Caki2 (cell line): ENCODE measurements around the gene FTH1. TPM values are rescaled to one million over a fixed set of nuclear protein-coding genes. Genes with fewer than 3 reads are reported as not detected.
"Not testable (repeated sequence)": the region's sequence is repeated elsewhere in the genome, so short reads cannot be mapped to it uniquely, and the experiment has no call there.

Experiments used
- DNase-seq: peaks from one replicate; pipeline ENCODE4 v3.0.0-alpha.2; 2015; ENCODE audit warnings: low read depth
- in situ Hi-C: cut with HindIII; loops from 2 replicates; pipeline ENCODE4 v1.10.0; 2016; ENCODE audit warnings: low sequenced_read_pairs, low pct_unique_long_range_greater_than_20kb, mixed read lengths
- total RNA-seq: library from RNA; depleted of rRNA; stranded (reverse); fragments of >200 nt; shearing (Covaris generic); gene quantifications from 2 replicates; pipeline ENCODE4 v1.2.3, GENCODE V29; 2014; ENCODE audit warnings: low replicate concordance

FTH1 gene
- total RNA-seq, 1 experiment from 2014 or later: 2,721 TPM

DNA sequence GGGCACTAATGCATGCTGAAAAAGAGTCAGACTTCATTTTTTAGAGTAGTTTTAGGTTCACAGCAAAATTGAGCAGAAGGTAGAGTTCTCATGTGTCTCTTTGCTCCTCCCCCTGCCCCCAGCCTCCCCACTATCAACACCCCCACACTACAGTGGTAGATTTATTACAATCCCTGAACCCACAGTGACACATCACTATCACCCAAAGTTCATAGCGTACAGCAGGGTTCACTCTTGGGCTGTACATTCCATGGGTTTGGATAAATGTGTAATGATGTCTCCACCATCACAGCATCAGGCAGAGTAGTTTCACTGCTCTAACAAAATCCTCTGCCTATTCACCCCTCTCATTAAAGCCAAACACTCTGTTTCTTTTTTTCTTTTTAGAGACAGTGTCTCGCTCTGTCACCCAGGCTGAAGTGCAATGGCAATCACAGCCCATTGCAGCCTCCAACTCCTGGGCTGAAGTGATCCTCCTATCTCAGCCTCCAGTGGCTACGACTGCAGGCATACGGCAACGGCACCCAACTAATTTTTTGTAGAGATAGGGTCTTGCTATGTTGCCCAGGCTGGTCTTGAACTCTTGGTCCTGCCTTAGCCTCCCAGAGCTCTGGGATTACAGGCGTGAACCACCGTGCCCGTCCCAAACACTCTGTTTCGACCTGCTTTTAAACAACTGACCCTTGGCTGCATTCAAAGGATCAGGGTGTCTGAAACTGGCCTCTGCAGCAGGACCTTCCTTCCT lies 13.2 kb downstream of the FTH1 start:
- no peak for DNase-seq
- in situ Hi-C loops: no loop called here

DNA sequence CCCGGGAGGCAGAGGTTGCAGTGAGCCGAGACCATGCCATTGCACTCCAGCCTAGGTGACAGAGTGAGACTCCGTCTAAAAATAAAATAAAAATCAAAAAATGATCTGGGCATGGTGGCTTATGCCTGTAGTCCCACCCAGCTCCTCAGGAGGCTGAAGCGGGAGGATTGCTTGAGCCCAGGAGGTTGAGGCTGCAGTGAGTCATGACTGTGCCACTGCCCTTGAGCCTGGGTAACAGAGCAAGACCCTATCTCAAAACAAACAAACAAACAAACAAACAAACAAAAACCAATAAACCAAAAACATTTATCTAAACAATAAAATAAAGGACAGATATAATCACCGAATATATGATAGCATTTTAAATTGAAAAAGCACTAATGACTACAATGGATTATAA lies 13.8 kb downstream of the FTH1 start:
- DNase-seq, in situ Hi-C loops: not testable (repeated sequence)

DNA sequence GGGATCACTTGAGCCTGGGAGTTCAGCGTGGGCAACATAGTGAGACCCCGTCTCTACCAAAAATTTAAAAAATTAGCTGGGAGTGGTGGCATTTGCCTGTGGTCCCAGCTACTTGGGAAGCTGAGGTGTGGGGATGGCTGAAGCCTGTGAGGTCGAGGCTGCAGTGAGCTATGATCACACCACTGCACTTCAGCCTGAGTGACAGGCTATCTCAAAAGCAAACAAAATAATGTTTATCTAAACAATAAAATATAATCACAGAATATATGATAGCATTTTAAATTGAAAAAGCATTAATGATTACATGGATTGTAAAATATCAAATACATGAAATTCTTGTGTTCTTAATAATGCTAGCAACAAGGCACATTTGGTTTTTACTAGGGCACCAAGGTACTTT lies 14.6 kb downstream of the FTH1 start:
- DNase-seq: no peak
- in situ Hi-C loops: no loop called here

DNA sequence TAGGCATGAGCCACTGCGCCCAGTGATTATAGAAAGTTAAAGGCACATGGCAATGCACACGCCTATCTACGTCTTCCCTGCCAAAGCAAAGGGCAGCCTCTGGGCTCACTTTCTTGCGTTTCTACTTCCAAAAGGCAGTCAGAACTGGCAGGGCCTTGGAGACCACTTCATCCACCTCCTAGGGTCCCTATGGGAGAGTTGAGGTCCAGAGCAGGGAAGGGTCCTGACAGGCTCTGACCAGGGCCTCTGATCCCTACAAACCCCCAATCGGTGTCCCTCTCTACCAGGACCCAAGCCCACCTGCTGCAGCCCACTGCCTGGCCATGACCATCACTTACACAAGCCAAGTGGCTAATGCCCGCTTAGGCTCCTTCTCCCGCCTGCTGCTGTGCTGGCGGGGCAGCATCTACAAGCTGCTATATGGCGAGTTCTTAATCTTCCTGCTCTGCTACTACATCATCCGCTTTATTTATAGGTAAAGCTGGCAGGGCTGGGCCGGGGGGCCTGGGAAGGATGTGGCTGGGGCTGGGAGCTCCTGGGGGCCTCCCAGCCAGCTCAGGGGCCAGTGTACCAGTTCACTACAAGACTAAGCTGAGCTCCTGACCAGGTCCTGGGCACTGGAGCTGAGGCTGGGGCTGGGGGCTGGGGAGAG lies 15.8 kb downstream of the FTH1 start:
- in situ Hi-C loops: no loop called here

DNA sequence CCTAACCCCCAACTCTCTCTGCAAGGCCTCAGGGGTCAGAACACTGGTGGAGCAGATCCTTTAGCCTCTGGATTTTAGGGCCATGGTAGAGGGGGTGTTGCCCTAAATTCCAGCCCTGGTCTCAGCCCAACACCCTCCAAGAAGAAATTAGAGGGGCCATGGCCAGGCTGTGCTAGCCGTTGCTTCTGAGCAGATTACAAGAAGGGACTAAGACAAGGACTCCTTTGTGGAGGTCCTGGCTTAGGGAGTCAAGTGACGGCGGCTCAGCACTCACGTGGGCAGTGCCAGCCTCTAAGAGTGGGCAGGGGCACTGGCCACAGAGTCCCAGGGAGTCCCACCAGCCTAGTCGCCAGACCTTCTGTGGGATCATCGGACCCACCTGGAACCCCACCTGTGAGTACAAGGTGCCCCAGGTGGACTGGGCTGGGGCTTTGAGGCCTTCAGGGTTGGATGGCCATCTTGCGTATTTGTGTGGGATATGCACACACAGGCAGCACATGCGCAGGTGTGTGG lies 17.3 kb downstream of the FTH1 start, which contains the start of gene BEST1:
Gene BEST1, plus strand, starts transcription at position 317 of the 513 bp plus-strand sequence. CDS start 1,456 bp downstream, outside the sequence.
- in situ Hi-C loops: no loop called here
- no peak for DNase-seq

More for the DNA sequence above, 15.8 kb downstream of the FTH1 start:
- DNase-seq: no peak

DNA sequence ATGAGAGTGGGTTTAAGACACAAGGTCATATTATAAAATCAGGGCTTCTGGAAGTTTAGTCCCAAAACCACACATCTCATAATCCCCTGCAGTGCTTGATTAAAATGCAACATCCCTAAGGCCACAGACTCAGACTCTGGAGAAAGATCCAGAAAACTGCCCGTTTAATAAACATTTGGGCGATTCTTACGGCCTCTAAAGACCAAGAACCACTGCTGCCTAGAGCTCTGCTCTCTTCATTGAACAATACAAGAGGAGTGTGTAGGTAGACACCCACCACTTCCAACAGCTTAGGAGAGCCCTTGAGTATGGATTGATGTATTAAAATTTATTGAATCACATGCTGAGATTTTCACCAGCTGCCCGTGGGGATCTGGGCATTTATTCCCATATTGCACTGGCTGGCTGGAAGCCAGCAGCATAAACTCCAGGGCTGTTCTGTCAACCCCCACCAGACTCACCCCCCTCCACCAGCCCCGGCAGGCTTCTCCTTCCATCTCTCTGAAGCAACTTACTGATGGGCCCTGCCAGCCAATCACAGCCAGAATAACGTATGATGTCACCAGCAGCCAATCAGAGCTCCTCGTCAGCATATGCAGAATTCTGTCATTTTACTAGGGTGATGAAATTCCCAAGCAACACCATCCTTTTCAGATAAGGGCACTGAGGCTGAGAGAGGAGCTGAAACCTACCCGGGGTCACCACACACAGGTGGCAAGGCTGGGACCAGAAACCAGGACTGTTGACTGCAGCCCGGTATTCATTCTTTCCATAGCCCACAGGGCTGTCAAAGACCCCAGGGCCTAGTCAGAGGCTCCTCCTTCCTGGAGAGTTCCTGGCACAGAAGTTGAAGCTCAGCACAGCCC lies 18.0 kb downstream of the FTH1 start:
- DNase-seq: peak; percentile 75
- in situ Hi-C loops: no loop called here

DNA sequence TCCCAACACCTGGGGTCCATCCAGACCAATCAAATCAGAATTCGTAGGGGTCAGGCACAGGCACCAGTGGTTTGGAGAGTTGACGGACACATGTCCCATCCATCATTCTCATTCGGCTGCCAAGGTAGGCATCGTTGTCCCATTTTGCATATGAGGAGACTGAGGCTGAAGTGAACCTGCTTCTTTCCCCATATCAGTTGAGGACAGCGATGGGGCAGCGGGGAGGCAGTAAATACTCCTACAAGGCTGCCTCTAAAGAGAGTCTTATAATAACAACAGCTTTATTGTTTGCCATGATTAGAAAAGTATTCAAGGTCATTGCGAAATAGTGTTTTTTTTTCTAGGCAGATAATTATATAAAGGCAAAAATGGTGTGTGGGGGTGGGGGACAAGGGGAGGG lies 18.9 kb downstream of the FTH1 start:
- DNase-seq: no peak
- in situ Hi-C loops: no loop called here

DNA sequence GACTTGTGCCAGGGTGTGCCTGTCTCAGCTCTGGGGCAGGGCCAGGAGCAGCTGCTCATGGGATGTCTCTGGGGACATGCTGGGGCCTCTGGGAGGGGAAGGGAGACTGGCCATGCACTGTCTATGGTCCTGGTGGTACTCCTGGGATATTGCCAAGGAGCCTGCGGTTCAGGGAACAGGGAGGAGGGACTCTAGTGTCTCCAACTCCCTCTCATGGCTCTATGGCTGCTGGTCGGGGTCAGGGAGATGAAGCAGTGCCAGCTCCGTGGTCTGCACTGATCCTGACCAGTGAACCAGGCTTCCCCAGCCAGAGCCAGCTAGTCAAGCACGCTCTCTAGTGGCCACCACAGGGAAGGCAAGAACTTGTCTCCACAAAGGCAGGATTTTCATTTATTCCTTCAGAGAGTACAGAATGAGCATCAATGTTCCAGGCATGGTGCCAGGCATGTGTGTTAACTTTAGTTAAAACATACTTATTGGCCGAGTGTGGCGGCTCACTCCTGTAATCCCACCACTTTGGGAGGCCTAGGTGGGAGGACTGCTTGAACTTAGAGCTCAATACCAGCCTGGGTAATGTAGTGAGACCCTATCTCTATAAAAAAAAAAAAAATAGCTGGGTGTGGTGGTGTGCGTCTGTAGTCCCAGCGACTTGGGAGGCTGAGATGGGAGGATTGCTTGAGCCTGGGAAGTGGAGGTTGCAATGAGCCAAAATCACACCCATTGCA lies 19.8 kb downstream of the FTH1 start:
- in situ Hi-C loops: no loop called here
- peak; percentile 70 for DNase-seq

DNA sequence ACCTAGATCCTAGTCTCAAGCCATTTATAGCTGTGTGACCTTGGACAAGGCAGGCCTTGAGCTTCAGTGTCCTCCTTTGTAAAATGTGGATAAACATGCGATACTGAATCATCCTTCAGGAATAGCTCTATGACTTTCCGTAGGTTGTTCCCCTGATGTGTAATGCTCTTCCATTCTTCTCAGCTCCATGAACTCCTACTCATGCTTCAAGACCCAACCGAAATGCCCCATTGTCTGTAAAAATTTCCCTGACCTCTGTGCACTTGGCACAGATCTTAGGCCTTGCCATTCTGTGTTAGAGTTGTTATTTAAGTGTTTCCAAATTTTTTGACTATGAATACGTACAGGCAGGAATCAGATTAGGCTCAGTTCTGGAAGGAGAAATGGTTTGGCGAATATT lies 20.5 kb downstream of the FTH1 start:
- in situ Hi-C loops: no loop called here
- no peak for DNase-seq

DNA sequence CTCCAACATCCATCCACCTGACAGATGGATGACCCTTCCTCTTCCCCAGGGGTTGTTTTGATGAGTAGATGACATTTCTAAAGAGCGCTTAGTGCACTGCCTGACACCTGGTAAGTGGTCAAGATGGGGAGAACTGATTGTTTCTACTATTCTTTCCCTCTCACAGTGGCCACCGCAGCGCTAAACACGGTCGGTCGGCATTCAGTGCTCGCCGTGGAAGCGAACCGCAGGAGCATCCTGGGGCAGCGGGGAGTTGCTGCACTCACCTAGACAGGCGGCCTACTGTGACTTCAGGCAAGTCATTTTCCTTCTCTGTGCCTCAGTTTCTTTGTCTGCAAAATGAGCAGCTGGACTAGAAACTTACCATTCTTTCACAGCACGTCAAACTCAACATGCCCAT lies 22.2 kb downstream of the FTH1 start:
- in situ Hi-C loops: no loop called here
- DNase-seq: no peak

DNA sequence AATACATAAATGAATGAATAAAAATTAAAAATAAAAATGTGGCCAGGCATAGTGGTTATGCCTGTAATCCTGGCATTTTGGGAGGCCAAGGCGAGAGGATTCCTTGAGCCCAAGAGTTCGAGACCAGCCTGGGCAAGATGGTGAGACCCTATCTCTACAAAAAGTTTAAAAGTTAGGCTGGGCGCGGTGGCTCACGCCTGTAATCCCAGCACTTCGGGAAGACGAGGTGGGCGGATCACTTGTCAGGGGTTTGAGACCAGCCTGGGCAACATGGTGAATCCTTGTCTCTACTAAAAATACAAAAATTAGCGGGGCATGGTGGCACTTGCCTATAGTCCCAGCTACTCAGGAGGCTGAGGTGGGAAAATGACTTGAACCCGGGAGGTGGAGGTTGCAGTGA lies 27.0 kb downstream of the FTH1 start:
- in situ Hi-C loops: no loop called here
- DNase-seq: no peak

DNA sequence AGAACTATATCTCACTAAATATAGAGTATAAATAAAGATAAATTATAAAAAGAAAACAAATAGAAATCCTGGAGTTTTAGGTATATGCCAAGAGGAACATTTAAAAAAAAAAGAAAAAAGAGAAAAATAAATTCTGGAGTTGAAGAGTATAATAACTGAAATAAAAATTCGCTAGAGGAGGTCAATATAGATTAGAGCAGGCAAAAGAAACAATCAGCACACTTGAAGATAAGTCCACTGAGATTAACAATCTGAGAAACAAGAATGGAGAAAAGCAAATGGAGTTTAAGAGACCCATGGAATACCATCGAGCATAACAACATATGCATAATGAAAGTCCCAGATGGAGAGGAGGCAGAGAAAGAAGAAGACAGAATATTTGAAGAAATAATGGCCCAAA lies 31.6 kb downstream of the FTH1 start:
- DNase-seq: no peak
- in situ Hi-C loops: no loop called here

DNA sequence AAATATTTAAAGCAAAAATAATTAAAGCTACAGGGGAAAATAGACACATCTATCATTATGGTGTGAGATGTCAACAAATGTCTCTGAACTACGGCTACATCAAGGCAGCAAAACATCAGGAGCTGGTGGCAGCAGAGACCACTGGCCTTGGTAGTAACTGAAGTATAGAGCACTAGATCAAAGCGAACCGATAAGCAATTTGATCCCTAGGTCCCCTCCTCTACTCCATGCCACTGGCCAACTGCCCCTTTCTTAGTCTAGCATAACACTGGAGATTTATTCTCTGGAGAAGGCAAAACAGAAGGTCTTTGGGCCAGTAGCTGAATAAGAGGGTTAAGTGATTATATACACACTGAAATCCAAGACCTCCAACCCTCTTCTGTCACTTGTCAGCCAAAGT lies 36.5 kb downstream of the FTH1 start:
- DNase-seq: no peak
- in situ Hi-C loops: no loop called here

DNA sequence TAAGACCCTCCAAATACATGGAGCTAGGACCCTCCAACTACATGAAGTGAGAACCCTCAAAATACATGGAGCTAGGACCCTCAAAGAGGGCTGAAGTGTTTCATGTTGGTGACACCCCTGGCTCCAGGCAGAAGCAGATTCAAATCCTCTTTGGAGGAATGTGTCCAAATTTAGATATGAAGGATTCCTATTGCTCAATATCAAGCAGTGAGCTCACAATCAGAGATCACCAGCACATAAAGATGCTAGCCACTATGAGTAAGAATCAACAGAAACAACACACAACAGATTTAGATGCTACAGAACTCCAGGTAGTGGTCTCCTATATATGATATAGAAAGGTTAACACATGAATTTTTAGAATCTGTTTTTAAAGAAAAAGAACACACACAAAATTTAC lies 38.8 kb downstream of the FTH1 start:
- DNase-seq: no peak
- in situ Hi-C loops: no loop called here

DNA sequence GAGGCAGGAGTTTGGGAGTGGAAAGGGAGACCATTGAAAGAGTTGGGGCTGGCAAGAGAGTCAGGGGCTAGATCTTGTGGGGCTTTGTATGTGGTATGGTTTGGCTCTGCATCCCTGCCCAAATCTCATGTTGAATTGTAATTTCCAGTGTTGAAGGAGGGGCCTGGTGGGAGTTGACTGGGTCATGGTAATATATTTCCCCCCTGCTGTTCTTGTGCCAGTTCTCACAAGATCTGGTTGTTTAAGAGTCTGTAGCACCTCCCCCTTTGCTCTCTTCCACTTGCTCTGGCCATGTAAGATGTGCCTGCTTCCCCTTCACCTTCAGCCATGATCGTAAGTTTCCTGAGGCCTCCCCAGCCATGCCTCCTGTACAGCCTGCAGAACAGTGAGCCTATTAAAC lies 39.9 kb downstream of the FTH1 start:
- in situ Hi-C loops: no loop called here
- no peak for DNase-seq

DNA sequence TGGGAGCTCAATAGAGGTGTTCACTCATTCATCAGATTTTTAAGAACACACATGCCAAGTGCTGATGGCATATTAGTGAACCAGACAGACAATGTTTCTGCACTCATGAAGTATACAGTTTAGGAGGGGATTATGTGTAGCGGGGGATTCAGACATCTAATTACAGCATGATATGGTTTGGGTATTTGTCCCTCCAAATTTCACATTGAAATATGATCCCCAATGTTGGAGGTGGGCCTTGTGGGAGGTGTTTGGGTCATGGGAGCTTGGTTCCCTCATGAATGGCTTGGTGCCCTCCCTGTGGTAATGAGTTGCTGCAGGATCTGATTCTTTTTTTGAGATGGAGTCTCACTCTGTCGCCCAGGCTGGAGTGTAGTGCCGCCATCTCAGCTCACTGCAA lies 41.2 kb downstream of the FTH1 start:
- no peak for DNase-seq
- in situ Hi-C loops: no loop called here

DNA sequence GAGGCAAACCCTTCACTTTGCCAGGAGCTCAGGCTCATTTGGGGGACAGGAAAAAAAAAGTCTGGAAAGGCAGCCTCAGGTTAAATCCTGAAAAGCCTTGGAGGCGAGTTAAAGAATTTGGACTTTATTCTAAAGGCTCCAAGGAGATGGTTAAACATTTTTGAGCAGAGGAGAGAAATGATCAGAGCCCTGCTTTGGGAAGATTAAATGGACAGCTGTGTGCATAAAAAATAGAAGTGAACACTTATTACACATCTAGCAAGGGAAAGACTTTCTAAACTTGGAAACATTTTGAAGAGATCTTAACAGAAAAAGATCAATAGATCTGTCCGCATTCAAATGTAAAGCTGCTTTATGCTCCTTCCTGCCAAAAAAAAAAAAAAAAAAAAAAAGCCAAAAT lies 41.7 kb downstream of the FTH1 start:
- in situ Hi-C loops: no loop called here
- no peak for DNase-seq

DNA sequence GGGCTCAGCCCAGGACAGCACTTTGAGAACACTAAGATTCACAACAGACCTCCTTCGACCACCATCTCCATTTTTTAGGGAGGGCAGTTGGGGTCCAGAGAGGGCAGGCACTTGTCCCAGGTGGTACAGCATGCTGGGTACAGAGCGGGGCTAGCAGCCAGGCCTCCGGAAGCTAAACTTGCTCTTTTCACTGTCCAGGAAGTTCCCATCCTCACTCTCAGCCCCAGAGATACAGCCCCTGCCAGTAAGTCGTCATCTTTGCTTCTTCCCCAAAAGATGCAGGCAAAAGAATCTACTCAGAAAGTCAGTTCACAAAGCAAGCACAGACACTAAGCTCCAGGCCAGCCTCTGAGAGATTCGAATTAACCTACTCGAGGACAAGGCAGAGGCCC lies 43.4 kb downstream of the FTH1 start:
- in situ Hi-C loops: no loop called here
- no peak for DNase-seq
